IPS-18c (cell line): ENCODE data around the gene MTFR1L.
A peak's percentile ranks its signal among the peaks of the same experiment; 100 is the strongest.

ENCODE experiments used
- H3K4me3 ChIP-seq: 2 replicates; pipeline ENCODE4 v1.7.0; 2013; ENCODE audit warnings: low read depth, mild to moderate bottlenecking, low read length, moderate library complexity; ENCODE audit not compliant: insufficient read depth
- H3K9me3 ChIP-seq: one replicate; pipeline ENCODE4 v1.6.1; 2013; ENCODE audit warnings: mild to moderate bottlenecking, low read length, moderate library complexity; ENCODE audit not compliant: control insufficient read depth, insufficient read depth

Gene MTFR1L

GRCh38 chr1:25819491-25820246 is at the start of gene MTFR1L:
TSS of gene MTFR1L (plus strand) at chr1:25819954. CDS start at chr1:25823105, 3,151 bp downstream.
- H3K4me3 ChIP-seq, result peak within 1 kb of the TSS; percentile 94
- no peaks in the 10 kb centered on the region for H3K9me3 ChIP-seq

- H3K4me3 ChIP-seq, result no peak overlapping the region
- H3K9me3 ChIP-seq, result no peaks in the 10 kb centered on the region
Observed at GRCh38 chr1:25770541-25771220, 49.1 kb upstream of the MTFR1L start.

- Histone ChIP-seq H3K9me3 (no peaks in the 10 kb centered on the region), H3K4me3 (no peak overlapping the region)
Observed at GRCh38 chr1:25771221-25772114, 48.3 kb upstream of the MTFR1L start.

GRCh38 chr1:25772164-25772563 is 47.6 kb upstream of the MTFR1L start:
- Histone ChIP-seq H3K4me3 (no peak overlapping the region), H3K9me3 (no peaks in the 10 kb centered on the region)

GRCh38 chr1:25772692-25773245 is 47.0 kb upstream of the MTFR1L start:
- no peaks in the 10 kb centered on the region for H3K9me3 ChIP-seq
- no peak overlapping the region for H3K4me3 ChIP-seq

DNA sequence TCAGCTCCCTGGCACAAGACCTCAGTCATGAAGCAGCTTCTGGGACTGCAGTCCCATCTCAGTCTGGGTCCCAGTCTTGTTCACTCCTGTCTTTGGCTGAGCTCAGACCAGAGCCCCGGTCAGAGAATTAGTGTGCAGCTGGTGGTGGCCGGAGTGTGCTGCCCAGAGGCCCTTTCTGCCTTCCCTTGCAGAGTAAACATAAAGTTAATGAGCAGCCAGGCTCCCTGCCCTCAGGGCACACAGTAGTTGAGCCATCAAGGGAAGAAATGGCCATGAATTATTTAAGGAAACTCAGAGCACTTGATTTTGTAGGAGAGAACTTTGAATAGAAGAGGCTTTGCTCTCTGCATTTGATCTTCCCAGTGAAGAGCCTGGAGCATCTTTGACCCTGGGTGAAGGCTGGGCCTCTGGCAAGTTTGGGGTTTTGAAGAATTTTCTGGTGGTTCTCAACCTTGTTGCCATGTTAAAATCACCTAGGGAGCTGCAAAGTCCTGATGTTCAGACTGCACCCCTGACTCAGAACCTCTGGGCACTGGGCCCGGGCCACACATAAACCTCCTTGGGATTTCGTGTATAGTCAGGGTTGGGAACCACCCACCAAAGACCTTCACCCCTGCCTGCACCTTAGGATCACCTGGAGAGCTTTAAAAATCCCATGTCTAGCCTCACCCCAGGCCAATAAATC is 46.2 kb upstream of the MTFR1L start:
- Histone ChIP-seq H3K9me3 (no peaks in the 10 kb centered on the region), H3K4me3 (no peak overlapping the region)

- H3K9me3 ChIP-seq, result no peaks in the 10 kb centered on the region
- H3K4me3 ChIP-seq, result no peak overlapping the region
Observed at GRCh38 chr1:25774206-25774803, 45.4 kb upstream of the MTFR1L start.

- H3K4me3 ChIP-seq, result no peak overlapping the region
- no peaks in the 10 kb centered on the region for H3K9me3 ChIP-seq
Observed at GRCh38 chr1:25774921-25775771, 44.6 kb upstream of the MTFR1L start.

- no peak overlapping the region for H3K4me3 ChIP-seq
Observed at GRCh38 chr1:25779388-25779787, 40.4 kb upstream of the MTFR1L start.

DNA sequence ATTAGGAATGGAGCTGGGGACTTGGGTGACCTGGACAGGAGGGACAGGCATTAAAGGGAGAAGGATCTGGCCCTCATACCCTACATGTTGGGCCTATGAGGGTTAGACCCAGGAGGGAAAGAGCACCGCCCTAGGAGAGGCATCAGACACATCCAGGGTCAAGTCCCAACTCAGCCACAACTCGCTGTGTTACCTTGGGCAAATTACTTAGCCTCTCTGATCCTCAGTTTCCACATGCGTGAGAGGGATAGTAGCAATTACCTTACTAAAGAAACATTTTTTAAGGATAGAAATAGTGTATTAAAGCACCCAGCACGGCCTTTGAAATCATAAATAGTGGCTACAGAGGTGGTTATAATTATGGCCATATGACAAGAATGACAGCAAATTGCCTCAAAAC is 39.9 kb upstream of the MTFR1L start:
- Histone ChIP-seq H3K4me3 (no peak overlapping the region), H3K9me3 (no peaks in the 10 kb centered on the region)

More at GRCh38 chr1:25779388-25779787, 40.4 kb upstream of the MTFR1L start:
- H3K9me3 ChIP-seq, result no peaks in the 10 kb centered on the region

DNA sequence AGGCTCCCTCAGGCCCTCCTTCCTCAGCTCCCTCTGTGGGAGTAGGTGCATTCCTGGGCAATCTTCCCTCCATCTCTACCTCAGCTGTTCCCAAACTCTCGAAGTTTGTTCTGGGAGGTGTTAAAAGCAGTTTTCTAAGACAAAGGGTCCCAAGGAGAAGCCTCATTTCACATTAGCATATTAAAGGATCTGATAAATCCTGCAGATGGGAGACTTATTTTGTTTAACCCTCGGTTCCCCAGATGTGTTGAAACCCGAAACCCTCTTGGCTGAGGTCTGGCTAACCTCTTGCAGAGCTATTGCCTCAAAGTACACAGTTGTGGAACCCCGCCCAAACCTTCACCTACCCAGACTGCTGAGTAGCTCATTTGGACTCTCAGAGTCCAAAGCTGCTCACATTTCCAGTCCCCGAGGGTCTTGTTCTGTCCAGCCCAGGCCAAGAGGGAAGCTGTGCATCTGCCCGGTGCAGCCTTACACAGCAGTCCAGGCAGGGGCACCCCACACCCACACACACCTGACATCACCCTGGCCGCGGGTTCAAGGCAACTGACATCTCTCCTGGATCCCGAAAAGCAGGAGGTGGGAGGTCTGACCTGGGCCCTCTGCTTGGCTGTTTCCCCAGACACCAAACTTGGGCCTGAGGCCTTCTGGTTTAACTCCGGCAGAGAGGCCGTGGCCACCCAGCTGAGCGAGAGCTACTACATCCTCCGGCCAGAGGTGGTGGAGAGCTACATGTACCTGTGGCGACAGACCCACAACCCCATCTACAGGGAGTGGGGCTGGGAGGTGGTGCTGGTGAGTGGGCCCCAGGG is 39.2 kb upstream of the MTFR1L start:
- H3K9me3 ChIP-seq, result no peaks in the 10 kb centered on the region
- H3K4me3 ChIP-seq, result no peak overlapping the region

DNA sequence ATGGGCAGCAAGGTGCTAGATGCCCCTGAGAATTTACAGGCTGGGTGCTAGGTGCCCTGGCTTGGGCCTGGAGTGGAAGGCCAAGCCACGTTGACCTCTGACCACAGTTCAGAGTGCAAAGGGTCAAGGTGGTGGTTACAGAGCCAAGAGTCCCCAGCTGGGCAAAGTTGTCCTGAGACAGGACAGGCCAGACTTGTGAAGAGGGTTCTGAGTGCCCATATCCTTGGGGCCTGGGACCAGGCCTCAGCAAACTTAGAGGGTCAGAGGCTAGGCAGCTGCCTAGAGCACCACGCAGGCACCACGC is 38.7 kb upstream of the MTFR1L start:
- H3K9me3 ChIP-seq, result no peaks in the 10 kb centered on the region
- no peak overlapping the region for H3K4me3 ChIP-seq

GRCh38 chr1:25782608-25783201 is 37.0 kb upstream of the MTFR1L start:
- H3K9me3 ChIP-seq, result no peaks in the 10 kb centered on the region
- H3K4me3 ChIP-seq, result no peak overlapping the region

DNA sequence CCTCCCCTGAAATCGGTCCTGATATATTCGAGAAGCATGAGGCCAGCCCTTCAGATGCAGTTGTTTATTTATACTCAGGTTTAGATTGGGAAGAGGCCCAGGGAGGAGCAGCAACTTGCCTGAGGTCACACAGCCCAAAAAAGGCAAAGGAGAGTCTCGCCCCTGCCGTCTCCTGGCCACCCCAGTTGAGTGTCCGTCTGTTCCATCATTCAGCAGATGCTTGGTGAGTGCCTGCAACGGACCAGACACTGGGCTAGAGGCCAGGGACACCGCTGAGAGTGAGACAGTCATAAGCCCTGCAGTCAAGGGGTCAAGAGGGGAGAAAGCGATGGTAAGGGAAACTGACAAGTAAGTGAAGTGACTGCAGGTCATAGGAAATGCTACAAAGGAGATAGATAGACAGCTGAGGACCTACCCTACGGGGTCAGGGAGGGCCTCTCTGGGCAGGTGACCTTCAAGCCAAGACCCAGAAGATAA is 35.1 kb upstream of the MTFR1L start:
- no peak overlapping the region for H3K4me3 ChIP-seq
- H3K9me3 ChIP-seq, result no peaks in the 10 kb centered on the region
